GM21447 (cell line): ENCODE measurements around the gene TRIM38.
A peak's percentile ranks its signal among the peaks of the same experiment; 100 is the strongest.
"Not testable (repeated sequence)": the region's sequence is repeated elsewhere in the genome, so short reads cannot be mapped to it uniquely, and the experiment has no call there.

ENCODE experiments used
- ATAC-seq: cut with Tn5 transposase; IDR thresholded peaks from one replicate; pipeline ENCODE4 v1.9.1; 2021; ENCODE audit not compliant: unreplicated experiment

Gene TRIM38

GRCh38 chr6:26003102-26003694, 40.6 kb downstream of the TRIM38 start:
- no peak for ATAC-seq

GRCh38 chr6:26006086-26006939, 43.7 kb downstream of the TRIM38 start:
- no peak for ATAC-seq

- ATAC-seq, result not testable (repeated sequence)
These were observed 44.3 kb downstream of the TRIM38 start for GRCh38 chr6:26006940-26007305.

GRCh38 chr6:26008470-26008869, 45.9 kb downstream of the TRIM38 start:
- no peak for ATAC-seq

GRCh38 chr6:26009817-26010216, 47.2 kb downstream of the TRIM38 start:
- no peak for ATAC-seq

- ATAC-seq, result no peak
These were observed 49.5 kb downstream of the TRIM38 start for GRCh38 chr6:26012061-26012460.

- not testable (repeated sequence) for ATAC-seq
These were observed 51.8 kb downstream of the TRIM38 start for GRCh38 chr6:26014386-26014785.

- no peak for ATAC-seq
These were observed 53.8 kb downstream of the TRIM38 start for GRCh38 chr6:26016245-26016962.

- ATAC-seq, result no peak
These were observed 54.5 kb downstream of the TRIM38 start for GRCh38 chr6:26016963-26017631.

- no peak for ATAC-seq
These were observed 55.0 kb downstream of the TRIM38 start for GRCh38 chr6:26017632-26017966.

- ATAC-seq, result no peak
These were observed 56.7 kb downstream of the TRIM38 start for GRCh38 chr6:26019261-26019830.

GRCh38 chr6:26019967-26020328, 57.3 kb downstream of the TRIM38 start:
- ATAC-seq, result no peak

GRCh38 chr6:26020329-26021000, 57.9 kb downstream of the TRIM38 start:
- ATAC-seq, result peak; percentile 58

GRCh38 chr6:26021001-26021349, 58.4 kb downstream of the TRIM38 start:
- ATAC-seq, result peak; percentile 11

- ATAC-seq, result peak; percentile 45
These were observed 58.9 kb downstream of the TRIM38 start for GRCh38 chr6:26021350-26022131.

- peak; percentile 15 for ATAC-seq
These were observed 59.5 kb downstream of the TRIM38 start for GRCh38 chr6:26022132-26022472.

- ATAC-seq, result no peak
These were observed 60.1 kb downstream of the TRIM38 start for GRCh38 chr6:26022737-26023136.

GRCh38 chr6:26024651-26025046, 62.0 kb downstream of the TRIM38 start:
- ATAC-seq, result no peak

- ATAC-seq, result no peak
These were observed 62.7 kb downstream of the TRIM38 start for GRCh38 chr6:26025047-26025893.
